ENCODE measurements around the gene MTTP. TPM values are rescaled to one million over a fixed set of nuclear protein-coding genes. Genes with fewer than 3 reads are reported as not detected.

The MTTP gene
- total RNA-seq, 3 donors from 2014 or later = 0.64 TPM; not detected in 2

GRCh38 chr4:99591757-99592156, 17.1 kb downstream of the MTTP start:
- intact Hi-C loops (cut with DNase I; ENCODE audit: low total_unique reads) = no loop called here
- DNase-seq (ENCODE audit: low spot score in 2 of 2) = no peak
- no peaks in the 10 kb centered on the region for H3K4me1 ChIP-seq
- no peak overlapping the region for H3K27ac ChIP-seq
- no peaks in the 10 kb centered on the region for H3K27me3 ChIP-seq
- no peaks in the 10 kb centered on the region for H3K9me3 ChIP-seq
- TF ChIP-seq CTCF (IDR thresholded peaks at IDR 0.05) (no peak), POLR2AphosphoS5 (IDR thresholded peaks at IDR 0.05) (no peak), POLR2A (IDR thresholded peaks at IDR 0.05) (no peak)
- H3K4me3 ChIP-seq = no peak overlapping the region
- no peaks in the 10 kb centered on the region for H3K36me3 ChIP-seq

- TF ChIP-seq POLR2A (IDR thresholded peaks at IDR 0.05) (no peak), CTCF (IDR thresholded peaks at IDR 0.05) (no peak)
- intact Hi-C loops (cut with DNase I; ENCODE audit: low total_unique reads) = no loop called here
- no peaks in the 10 kb centered on the region for H3K9me3 ChIP-seq
Measured at GRCh38 chr4:99593781-99594641, 19.4 kb downstream of the MTTP start.

GRCh38 chr4:99594818-99595217, 20.2 kb downstream of the MTTP start:
- Histone ChIP-seq H3K27me3 (no peaks in the 10 kb centered on the region), H3K9me3 (no peaks in the 10 kb centered on the region), H3K4me1 (no peaks in the 10 kb centered on the region), H3K27ac (no peak overlapping the region), H3K4me3 (no peak overlapping the region), H3K36me3 (no peaks in the 10 kb centered on the region)
- TF ChIP-seq POLR2AphosphoS5 (IDR thresholded peaks at IDR 0.05) (no peak), CTCF (IDR thresholded peaks at IDR 0.05) (no peak), POLR2A (IDR thresholded peaks at IDR 0.05) (no peak)
- no peak for DNase-seq (ENCODE audit: low spot score in 2 of 2)
- intact Hi-C loops (cut with DNase I; ENCODE audit: low total_unique reads) = no loop called here

More at GRCh38 chr4:99593781-99594641, 19.4 kb downstream of the MTTP start:
- no peaks in the 10 kb centered on the region for H3K4me1 ChIP-seq
- no peak for DNase-seq (ENCODE audit: low spot score in 2 of 2)
- H3K36me3 ChIP-seq = no peaks in the 10 kb centered on the region
- H3K27ac ChIP-seq = no peak overlapping the region
- H3K4me3 ChIP-seq = no peak overlapping the region
- no peaks in the 10 kb centered on the region for H3K27me3 ChIP-seq

GRCh38 chr4:99606716-99607115, 32.1 kb downstream of the MTTP start:
- TF ChIP-seq POLR2AphosphoS5 (IDR thresholded peaks at IDR 0.05) (no peak), CTCF (IDR thresholded peaks at IDR 0.05) (no peak), POLR2A (IDR thresholded peaks at IDR 0.05) (no peak)

GRCh38 chr4:99608417-99608816, 33.8 kb downstream of the MTTP start:
- no peak overlapping the region for H3K27ac ChIP-seq
- intact Hi-C loops (cut with DNase I; ENCODE audit: low total_unique reads) = no loop called here

More at GRCh38 chr4:99606716-99607115, 32.1 kb downstream of the MTTP start:
- Histone ChIP-seq H3K27ac (no peak overlapping the region), H3K27me3 (no peaks in the 10 kb centered on the region), H3K4me1 (no peaks in the 10 kb centered on the region), H3K36me3 (no peaks in the 10 kb centered on the region), H3K9me3 (no peaks in the 10 kb centered on the region), H3K4me3 (no peak overlapping the region)
- intact Hi-C loops (cut with DNase I; ENCODE audit: low total_unique reads) = no loop called here
- DNase-seq (ENCODE audit: low spot score in 2 of 2) = no peak

More at GRCh38 chr4:99608417-99608816, 33.8 kb downstream of the MTTP start:
- no peaks in the 10 kb centered on the region for H3K9me3 ChIP-seq
- no peaks in the 10 kb centered on the region for H3K27me3 ChIP-seq
- TF ChIP-seq POLR2A (IDR thresholded peaks at IDR 0.05) (no peak), CTCF (IDR thresholded peaks at IDR 0.05) (no peak), POLR2AphosphoS5 (IDR thresholded peaks at IDR 0.05) (no peak)
- no peak overlapping the region for H3K4me3 ChIP-seq
- DNase-seq (ENCODE audit: low spot score in 2 of 2) = no peak
- H3K36me3 ChIP-seq = no peaks in the 10 kb centered on the region
- no peaks in the 10 kb centered on the region for H3K4me1 ChIP-seq

Data from breast epithelium (tissue), 4 donors.